Activated B cell treated with CpG ODN at 0.5 μM for 24 hours (primary cell): ENCODE measurements around the gene FCAMR. TPM values are rescaled to one million over a fixed set of nuclear protein-coding genes. Genes with fewer than 3 reads are reported as not detected.

Source experiments
- ATAC-seq: fragments of 200-7000 bp; cut with Tn5 transposase; one replicate; pipeline ENCODE4 v1.10.0; 2021; ENCODE audit warnings: low read depth, mild to moderate bottlenecking, moderate library complexity
- CTCF ChIA-PET: fragments of 350-600 bp; sonication (Branson Sonifier 250); formaldehyde crosslinking; loops from one replicate; lab custom pipeline; 2021; ENCODE audit warnings: antibody characterized with exemption; lab: Charles Lee
- POLR2A ChIA-PET: fragments of 350-600 bp; sonication (Branson Sonifier 250); formaldehyde crosslinking; loops from one replicate; lab custom pipeline; 2021; ENCODE audit warnings: antibody characterized with exemption; lab: Charles Lee
- DNase-seq: peaks from one replicate; pipeline ENCODE4 v3.0.0; 2022
- H3K27ac Mint-ChIP-seq: one replicate; pipeline ENCODE4 v1.8.0; 2020; ENCODE audit warnings: mixed read lengths
- H3K27me3 Mint-ChIP-seq: one replicate; pipeline ENCODE4 v1.8.0; 2021; ENCODE audit warnings: mixed read lengths
- H3K36me3 Mint-ChIP-seq: one replicate; pipeline ENCODE4 v1.8.0; 2021; ENCODE audit warnings: low read depth, mixed read lengths
- H3K4me1 Mint-ChIP-seq: one replicate; pipeline ENCODE4 v1.8.0; 2021; ENCODE audit warnings: mixed read lengths
- H3K4me3 Mint-ChIP-seq: one replicate; pipeline ENCODE4 v1.8.0; 2020; ENCODE audit warnings: mild to moderate bottlenecking, mixed read lengths
- H3K9me3 Mint-ChIP-seq: one replicate; pipeline ENCODE4 v1.8.0; 2020; ENCODE audit warnings: mixed read lengths
- intact Hi-C: fragments of 100-400 bp; cut with micrococcal nuclease; formaldehyde crosslinking; loops from one replicate; pipeline ENCODE4 v1.15.1; 2024
- total RNA-seq: library from RNA; stranded (reverse); gene quantifications from 2 replicates; pipeline ENCODE4 v1.2.3, GENCODE V29; 2022
- TF ChIP-seq, protein P1 (sequence below): fragments of 200-600 bp; IDR thresholded peaks from one replicate; pipeline ENCODE4 v1.8.0; 2022; ENCODE audit warnings: antibody characterized with exemption, mild to moderate bottlenecking

FCAMR gene
- total RNA-seq, 1 donor from 2014 or later, result not detected

DNA sequence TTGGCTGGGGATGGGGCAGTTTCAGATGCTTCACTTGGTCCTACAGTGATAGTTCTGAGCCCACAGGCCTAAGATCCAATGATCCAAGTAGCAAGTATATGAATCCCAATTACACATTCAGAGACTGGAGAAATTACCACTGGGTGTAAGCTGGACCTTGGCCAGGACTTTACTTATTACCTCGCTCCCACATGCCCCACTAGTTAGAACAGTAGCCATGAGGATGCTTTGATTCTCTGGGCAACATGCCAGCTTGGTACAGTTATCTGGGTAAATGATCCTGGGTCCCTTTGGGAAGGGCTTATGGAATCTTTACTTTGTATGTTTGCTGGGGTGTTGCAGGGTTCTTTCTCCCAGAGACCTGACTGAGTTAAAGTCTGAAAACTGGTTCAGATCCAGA, 5.0 kb upstream of the FCAMR start:
- peaks cover 2% of the 10 kb centered on the region for H3K27me3 Mint-ChIP-seq
- intact Hi-C loops, result no loop called here
- DNase-seq, result no peak

DNA sequence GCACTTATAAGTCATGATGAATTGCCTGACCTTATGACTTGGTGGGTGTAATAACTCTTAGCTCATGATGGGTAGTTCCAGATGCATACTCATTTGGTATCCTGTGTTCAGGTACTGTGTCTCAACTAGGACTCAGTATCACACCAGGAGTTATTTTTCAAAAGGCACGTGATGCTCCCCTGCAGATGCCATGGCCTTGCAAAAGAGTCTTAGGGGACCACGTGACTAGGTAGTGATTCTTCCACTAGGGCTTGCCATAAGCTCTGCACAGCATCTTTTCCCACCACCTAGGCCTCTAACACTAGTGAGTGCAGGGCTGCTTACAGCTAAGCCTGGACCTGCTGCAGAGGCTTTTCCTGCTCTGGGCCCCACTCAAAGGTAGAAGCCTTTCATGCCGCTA, 3.9 kb upstream of the FCAMR start:
- TF ChIP-seq, protein P1, sequence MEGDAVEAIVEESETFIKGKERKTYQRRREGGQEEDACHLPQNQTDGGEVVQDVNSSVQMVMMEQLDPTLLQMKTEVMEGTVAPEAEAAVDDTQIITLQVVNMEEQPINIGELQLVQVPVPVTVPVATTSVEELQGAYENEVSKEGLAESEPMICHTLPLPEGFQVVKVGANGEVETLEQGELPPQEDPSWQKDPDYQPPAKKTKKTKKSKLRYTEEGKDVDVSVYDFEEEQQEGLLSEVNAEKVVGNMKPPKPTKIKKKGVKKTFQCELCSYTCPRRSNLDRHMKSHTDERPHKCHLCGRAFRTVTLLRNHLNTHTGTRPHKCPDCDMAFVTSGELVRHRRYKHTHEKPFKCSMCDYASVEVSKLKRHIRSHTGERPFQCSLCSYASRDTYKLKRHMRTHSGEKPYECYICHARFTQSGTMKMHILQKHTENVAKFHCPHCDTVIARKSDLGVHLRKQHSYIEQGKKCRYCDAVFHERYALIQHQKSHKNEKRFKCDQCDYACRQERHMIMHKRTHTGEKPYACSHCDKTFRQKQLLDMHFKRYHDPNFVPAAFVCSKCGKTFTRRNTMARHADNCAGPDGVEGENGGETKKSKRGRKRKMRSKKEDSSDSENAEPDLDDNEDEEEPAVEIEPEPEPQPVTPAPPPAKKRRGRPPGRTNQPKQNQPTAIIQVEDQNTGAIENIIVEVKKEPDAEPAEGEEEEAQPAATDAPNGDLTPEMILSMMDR, result no peak
- CTCF ChIA-PET, result interaction anchor here (1.1 to 3.4 kb wide), 2 partner anchors 8 to 41 kb away, joined by 3 to 26 read pairs; no protein-coding TSS in a partner anchor
- no peak for ATAC-seq
- intact Hi-C loops, result no loop called here
- no peak overlapping the region for H3K27ac Mint-ChIP-seq
- DNase-seq, result no peak
- H3K27me3 Mint-ChIP-seq, result peaks cover 2% of the 10 kb centered on the region
- no peak overlapping the region for H3K4me3 Mint-ChIP-seq
- POLR2A ChIA-PET, result no interaction called here
- H3K4me1 Mint-ChIP-seq, result peaks cover 3% of the 10 kb centered on the region
- H3K36me3 Mint-ChIP-seq, result no peaks in the 10 kb centered on the region
- no peaks in the 10 kb centered on the region for H3K9me3 Mint-ChIP-seq

More for the DNA sequence above, 5.0 kb upstream of the FCAMR start:
- Mint-ChIP-seq H3K36me3 (no peaks in the 10 kb centered on the region), H3K27ac (no peak overlapping the region), H3K4me1 (peaks cover 3% of the 10 kb centered on the region), H3K4me3 (no peak overlapping the region), H3K9me3 (no peaks in the 10 kb centered on the region)
- ChIA-PET CTCF (no interaction called here), POLR2A (no interaction called here)
- no peak for ATAC-seq
- TF ChIP-seq, protein P1, result no peak

DNA sequence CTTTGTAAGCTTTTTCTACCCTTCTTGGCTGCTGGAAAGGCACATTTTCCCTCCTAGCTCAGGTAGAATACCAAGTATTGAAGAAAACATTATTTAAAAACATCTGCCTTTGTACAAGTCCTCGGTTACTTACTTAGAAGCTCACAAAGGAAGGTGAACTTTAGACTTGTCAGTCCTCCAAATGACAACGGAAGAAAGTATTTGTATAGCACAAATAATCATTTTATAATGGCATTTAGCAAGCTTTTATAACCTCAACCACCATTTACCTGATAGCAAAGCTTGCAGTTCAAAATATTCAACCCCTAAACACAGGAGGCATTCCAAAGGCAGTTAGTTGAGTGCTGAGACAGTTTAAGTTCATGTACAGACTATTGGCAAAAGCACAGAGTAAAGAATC, 2.5 kb upstream of the FCAMR start:
- Mint-ChIP-seq H3K36me3 (no peaks in the 10 kb centered on the region), H3K27ac (no peak overlapping the region), H3K9me3 (no peaks in the 10 kb centered on the region), H3K4me3 (no peak overlapping the region), H3K27me3 (peaks cover 2% of the 10 kb centered on the region), H3K4me1 (peaks cover 10% of the 10 kb centered on the region)
- ChIA-PET POLR2A (interaction anchor here (0.6 kb wide), 1 partner anchor 53 kb away, joined by 7 read pairs; no protein-coding TSS in a partner anchor), CTCF (interaction anchor here (3.4 kb wide), 1 partner anchor 10 kb away, joined by 26 read pairs; no protein-coding TSS in a partner anchor)
- intact Hi-C loops, result no loop called here
- ATAC-seq (no peak), DNase-seq (no peak)
- TF ChIP-seq, protein P1, result no peak

DNA sequence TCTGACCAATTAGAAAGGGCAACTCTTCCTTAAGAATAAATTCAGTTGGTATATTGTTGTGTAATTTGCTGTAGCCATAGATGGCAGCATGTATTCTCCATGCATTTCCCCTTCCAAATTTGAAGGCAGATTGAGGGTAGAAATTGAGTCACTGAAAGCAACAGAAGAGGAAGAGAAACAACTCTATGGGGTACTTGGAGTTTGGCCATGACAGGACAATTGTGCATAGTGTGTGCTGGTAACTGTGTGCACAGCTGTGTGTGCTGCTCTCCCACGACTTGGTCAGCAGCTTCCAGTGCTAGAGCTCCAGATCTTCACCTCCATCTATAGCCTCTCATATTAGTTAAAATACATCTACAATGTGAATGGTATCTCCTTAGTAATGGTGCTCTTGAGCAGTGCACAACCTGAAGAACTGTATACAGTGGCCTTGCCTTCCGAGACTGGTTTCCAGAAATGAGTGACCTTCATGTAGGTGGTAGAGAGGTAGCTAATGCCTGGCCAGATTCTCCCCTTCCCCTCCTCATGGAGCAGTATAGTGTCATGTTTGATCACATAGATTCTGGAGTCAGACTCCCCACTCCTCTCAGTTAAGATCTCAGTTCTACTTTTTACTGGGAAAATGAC, 882 bp upstream of the FCAMR start:
- CTCF ChIA-PET, result interaction anchor here (0.6 to 3.4 kb wide), 2 partner anchors 11 to 39 kb away, joined by 3 to 26 read pairs; no protein-coding TSS in a partner anchor
- DNase-seq, result no peak
- intact Hi-C loops, result no loop called here

DNA sequence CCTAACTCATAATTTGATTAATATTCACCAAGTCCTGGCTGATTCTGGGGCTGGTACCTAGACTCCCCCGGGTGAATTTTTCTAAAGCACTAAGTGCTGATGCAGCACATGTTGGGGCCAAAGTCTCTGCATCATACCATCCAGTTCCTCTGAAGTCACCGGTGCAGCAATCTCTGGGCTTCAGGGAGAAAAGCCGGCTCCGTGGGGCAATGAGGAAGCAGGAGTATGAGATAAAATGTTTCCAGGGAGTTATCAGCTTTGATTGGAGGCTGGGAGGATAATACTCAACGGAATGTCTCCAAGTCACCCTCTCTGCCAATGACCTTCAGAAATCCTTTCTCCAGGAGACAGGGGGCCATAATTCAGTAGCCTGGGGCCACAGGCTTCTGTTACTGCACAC, 1.2 kb downstream of the FCAMR start:
- Mint-ChIP-seq H3K27me3 (peaks cover 2% of the 10 kb centered on the region), H3K36me3 (no peaks in the 10 kb centered on the region), H3K4me3 (no peak overlapping the region), H3K9me3 (no peaks in the 10 kb centered on the region), H3K27ac (no peak overlapping the region), H3K4me1 (peaks cover 20% of the 10 kb centered on the region)
- DNase-seq, result no peak
- CTCF ChIA-PET, result interaction anchor here (2.1 kb wide), 1 partner anchor 13 kb away, joined by 5 read pairs; no protein-coding TSS in a partner anchor
- TF ChIP-seq, protein P1, result no peak
- intact Hi-C loops, result no loop called here
- POLR2A ChIA-PET, result no interaction called here
- no peak for ATAC-seq

More for the DNA sequence above, 882 bp upstream of the FCAMR start:
- POLR2A ChIA-PET, result no interaction called here
- no peaks in the 10 kb centered on the region for H3K36me3 Mint-ChIP-seq
- H3K9me3 Mint-ChIP-seq, result no peaks in the 10 kb centered on the region
- ATAC-seq, result peak; percentile 18
- no peak overlapping the region for H3K4me3 Mint-ChIP-seq
- H3K4me1 Mint-ChIP-seq, result peaks cover 20% of the 10 kb centered on the region
- peaks cover 2% of the 10 kb centered on the region for H3K27me3 Mint-ChIP-seq
- no peak overlapping the region for H3K27ac Mint-ChIP-seq
- TF ChIP-seq, protein P1, result no peak
